Measurements from ENCODE around the gene COCH. TPM values are rescaled to one million over a fixed set of nuclear protein-coding genes. Genes with fewer than 3 reads are reported as not detected.

Gene COCH
- total RNA-seq: 1 to 10 TPM in 2 of 3 donors, under 1 TPM in 1; 0.89 to 1.6 (median 1.4) TPM
- long read RNA-seq, donor 1, partial matches to known transcripts: 0 of 28 reads
- long read RNA-seq, donor 1, other reads (novel, unspliced or antisense): 27 of 28 reads
- long read RNA-seq, donor 2, partial matches to known transcripts: 0 of 6 reads
- long read RNA-seq, donor 2, other reads (novel, unspliced or antisense): 4 of 6 reads

DNA sequence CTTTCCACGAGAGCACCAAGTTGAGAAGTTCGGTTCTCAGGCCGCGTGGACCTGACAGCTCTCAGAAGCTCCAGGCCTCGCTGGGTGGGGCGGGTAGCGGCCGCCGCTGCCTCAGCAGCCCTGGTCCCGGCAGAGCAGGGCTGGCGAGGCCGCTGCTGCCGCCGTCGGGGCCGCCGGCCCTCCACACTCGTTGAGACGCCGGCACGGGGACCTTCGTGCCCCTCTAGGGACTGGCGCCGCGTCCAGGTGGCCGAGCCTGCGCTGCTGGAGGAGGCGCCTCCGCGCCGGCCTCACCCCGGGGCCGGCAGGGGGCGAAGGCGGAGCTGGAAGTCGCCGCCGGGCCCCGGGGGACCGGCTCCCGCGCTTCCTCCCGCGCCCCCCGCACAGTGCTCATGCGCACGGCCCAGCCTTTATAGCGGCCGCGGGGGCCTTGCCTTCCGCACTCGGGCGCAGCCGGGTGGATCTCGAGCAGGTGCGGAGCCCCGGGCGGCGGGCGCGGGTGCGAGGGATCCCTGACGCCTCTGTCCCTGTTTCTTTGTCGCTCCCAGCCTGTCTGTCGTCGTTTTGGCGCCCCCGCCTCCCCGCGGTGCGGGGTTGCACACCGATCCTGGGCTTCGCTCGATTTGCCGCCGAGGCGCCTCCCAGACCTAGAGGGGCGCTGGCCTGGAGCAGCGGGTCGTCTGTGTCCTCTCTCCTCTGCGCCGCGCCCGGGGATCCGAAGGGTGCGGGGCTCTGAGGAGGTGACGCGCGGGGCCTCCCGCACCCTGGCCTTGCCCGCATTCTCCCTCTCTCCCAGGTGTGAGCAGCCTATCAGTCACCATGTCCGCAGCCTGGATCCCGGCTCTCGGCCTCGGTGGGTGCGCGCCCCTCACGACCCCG lies at the start of gene COCH:
Gene COCH (plus strand): TSS at position 440 of the 879 bp plus-strand sequence. CDS start 380 bp downstream, at position 820.
- TF ChIP-seq, protein P1, sequence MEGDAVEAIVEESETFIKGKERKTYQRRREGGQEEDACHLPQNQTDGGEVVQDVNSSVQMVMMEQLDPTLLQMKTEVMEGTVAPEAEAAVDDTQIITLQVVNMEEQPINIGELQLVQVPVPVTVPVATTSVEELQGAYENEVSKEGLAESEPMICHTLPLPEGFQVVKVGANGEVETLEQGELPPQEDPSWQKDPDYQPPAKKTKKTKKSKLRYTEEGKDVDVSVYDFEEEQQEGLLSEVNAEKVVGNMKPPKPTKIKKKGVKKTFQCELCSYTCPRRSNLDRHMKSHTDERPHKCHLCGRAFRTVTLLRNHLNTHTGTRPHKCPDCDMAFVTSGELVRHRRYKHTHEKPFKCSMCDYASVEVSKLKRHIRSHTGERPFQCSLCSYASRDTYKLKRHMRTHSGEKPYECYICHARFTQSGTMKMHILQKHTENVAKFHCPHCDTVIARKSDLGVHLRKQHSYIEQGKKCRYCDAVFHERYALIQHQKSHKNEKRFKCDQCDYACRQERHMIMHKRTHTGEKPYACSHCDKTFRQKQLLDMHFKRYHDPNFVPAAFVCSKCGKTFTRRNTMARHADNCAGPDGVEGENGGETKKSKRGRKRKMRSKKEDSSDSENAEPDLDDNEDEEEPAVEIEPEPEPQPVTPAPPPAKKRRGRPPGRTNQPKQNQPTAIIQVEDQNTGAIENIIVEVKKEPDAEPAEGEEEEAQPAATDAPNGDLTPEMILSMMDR (IDR thresholded peaks at IDR 0.05): no peak
- ATAC-seq: peak; percentile 82
- intact Hi-C loops (cut with DNase I, micrococcal nuclease): no loop called here
- peak; percentile 26 to 51 (median 51) for DNase-seq
- Histone ChIP-seq H3K36me3 (ENCODE audit: low read depth) (no peaks in the 10 kb centered on the region), H3K4me3 (no peak within 1 kb of the TSS), H3K4me1 (ENCODE audit: low read depth) (peaks cover 14% of the 10 kb centered on the region), H3K9me3 (no peaks in the 10 kb centered on the region)

DNA sequence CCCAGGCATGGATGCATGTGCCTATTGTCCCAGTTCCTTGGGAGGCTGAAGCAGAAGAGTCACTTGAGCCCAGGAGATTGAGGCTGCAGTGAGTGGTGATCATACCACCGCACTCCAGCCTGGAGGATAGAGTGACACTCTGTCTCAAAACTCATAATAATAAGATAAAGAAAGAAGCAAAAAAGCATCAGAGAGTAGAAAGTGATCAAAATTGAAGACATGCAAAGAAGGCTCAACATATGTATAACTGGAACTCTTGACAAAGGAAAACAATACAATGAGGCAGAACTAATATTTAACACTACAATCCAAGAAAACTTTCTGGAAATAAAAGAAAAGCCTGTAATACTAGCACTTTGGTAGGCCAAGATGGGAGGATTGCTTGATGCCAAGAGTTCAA lies 48.3 kb upstream of the COCH start:
- intact Hi-C loops (cut with DNase I, micrococcal nuclease): no loop called here
- H3K36me3 ChIP-seq (ENCODE audit: low read depth): no peaks in the 10 kb centered on the region
- TF ChIP-seq, protein P1 (IDR thresholded peaks at IDR 0.05): no peak
- no peak overlapping the region for H3K4me3 ChIP-seq
- DNase-seq (no peak), ATAC-seq (no peak)
- H3K9me3 ChIP-seq: peaks cover 18% of the 10 kb centered on the region
- no peaks in the 10 kb centered on the region for H3K4me1 ChIP-seq (ENCODE audit: low read depth)

DNA sequence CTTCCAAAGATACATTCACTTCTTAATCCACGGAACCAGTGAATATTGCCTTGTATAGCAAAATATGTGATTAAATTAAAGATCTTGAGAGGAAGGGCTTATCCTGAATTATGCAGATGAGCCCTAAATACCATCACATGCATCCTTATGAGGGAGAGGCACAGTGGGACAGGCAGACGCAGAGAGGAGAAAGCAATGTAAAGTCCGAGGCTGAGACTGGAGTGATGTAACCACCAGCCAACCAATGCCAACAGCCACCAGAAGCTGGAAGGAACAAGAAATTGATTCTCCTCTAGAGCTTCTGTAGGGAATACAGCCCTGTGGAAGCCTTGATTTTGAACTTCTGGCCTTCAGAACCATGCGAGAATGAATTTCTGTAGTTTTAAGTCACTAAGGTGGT lies 44.5 kb upstream of the COCH start:
- Histone ChIP-seq H3K4me1 (ENCODE audit: low read depth) (no peaks in the 10 kb centered on the region), H3K4me3 (no peak overlapping the region), H3K36me3 (ENCODE audit: low read depth) (no peaks in the 10 kb centered on the region), H3K9me3 (peaks cover 21% of the 10 kb centered on the region)
- TF ChIP-seq, protein P1 (IDR thresholded peaks at IDR 0.05): no peak
- intact Hi-C loops (cut with DNase I, micrococcal nuclease): no loop called here
- no peak for DNase-seq
- ATAC-seq: no peak

DNA sequence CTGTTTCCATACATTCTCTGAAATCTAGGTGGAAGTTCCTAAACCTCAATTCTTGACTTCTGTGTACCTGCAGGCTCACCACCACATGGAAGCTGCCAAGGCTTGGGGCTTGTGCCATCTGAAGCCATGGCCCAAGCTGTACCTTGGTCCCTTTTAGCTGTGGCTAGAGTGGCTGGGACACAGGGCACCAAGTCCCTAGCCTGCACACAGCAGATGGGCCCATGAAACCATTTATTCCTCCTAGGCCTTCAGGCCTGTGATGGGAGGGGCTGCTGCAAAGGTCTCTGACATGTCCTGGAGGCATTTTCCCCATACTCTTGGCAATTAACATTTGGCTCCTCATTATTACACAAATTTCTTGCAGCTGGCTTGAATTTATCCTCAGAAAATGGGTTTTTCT lies 40.0 kb upstream of the COCH start:
- TF ChIP-seq, protein P1 (IDR thresholded peaks at IDR 0.05): no peak
- Histone ChIP-seq H3K9me3 (peaks cover 3% of the 10 kb centered on the region), H3K4me3 (no peak overlapping the region), H3K4me1 (ENCODE audit: low read depth) (no peaks in the 10 kb centered on the region), H3K36me3 (ENCODE audit: low read depth) (no peaks in the 10 kb centered on the region)
- no peak for ATAC-seq
- intact Hi-C loops (cut with DNase I, micrococcal nuclease): no loop called here
- DNase-seq: no peak

DNA sequence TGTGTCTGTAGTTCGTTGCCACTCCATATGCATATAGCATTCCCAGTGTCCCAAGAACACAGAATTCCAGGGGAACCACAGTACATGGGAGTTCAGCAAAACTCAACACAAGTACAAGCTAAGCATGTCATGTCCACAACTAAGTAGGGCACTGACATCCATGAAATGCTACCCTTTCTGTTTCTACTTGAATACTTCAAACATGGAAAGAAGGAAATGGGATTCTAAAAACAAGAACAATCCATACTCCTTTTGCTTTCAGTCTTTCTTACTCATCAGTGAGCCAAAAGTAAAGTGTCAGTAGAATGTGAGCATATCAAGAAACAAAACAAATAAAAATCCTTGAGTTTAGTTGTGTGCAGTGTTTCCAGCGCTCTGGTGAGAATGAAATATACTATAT lies 36.0 kb upstream of the COCH start:
- Histone ChIP-seq H3K4me1 (ENCODE audit: low read depth) (peaks cover 24% of the 10 kb centered on the region), H3K9me3 (peaks cover 3% of the 10 kb centered on the region), H3K36me3 (ENCODE audit: low read depth) (no peaks in the 10 kb centered on the region), H3K4me3 (no peak overlapping the region)
- DNase-seq (no peak), ATAC-seq (no peak)
- TF ChIP-seq, protein P1 (IDR thresholded peaks at IDR 0.05): no peak
- intact Hi-C loops (cut with DNase I, micrococcal nuclease): no loop called here

Measured in mucosa of descending colon (tissue), 3 donors.